Sciatic nerve (tissue), 2 donors: ENCODE measurements around the gene E2F2. TPM values are rescaled to one million over a fixed set of nuclear protein-coding genes. Genes with fewer than 3 reads are reported as not detected.

Experiments
- ATAC-seq: fragments of 200-7000 bp; cut with Tn5 transposase; one replicate; pipeline ENCODE4 v1.9.1; 2020; ENCODE audit warnings: mild to moderate bottlenecking, moderate library complexity
- DNase-seq: peaks from one replicate; pipeline ENCODE4 v3.0.0-alpha.2; 2020; ENCODE audit warnings: low spot score
- intact Hi-C: fragments of 100-400 bp; cut with DNase I; formaldehyde crosslinking; loops from one replicate; pipeline ENCODE4 v1.14.2; 2022
- total RNA-seq: library from RNA; stranded (reverse); fragmentation: NEBNext Ultra II Directional; extraction: Animal tissue kit (Norgen Biotek cat#: 25700); gene quantifications from one replicate; pipeline ENCODE4 v1.2.1, GENCODE V29; 2021
- donor health status: DM: no; HTN: no; CAD: no.
- donor health status: DM: no; HTN: no; CAD: no.

The E2F2 gene, protein sequence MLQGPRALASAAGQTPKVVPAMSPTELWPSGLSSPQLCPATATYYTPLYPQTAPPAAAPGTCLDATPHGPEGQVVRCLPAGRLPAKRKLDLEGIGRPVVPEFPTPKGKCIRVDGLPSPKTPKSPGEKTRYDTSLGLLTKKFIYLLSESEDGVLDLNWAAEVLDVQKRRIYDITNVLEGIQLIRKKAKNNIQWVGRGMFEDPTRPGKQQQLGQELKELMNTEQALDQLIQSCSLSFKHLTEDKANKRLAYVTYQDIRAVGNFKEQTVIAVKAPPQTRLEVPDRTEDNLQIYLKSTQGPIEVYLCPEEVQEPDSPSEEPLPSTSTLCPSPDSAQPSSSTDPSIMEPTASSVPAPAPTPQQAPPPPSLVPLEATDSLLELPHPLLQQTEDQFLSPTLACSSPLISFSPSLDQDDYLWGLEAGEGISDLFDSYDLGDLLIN
- total RNA-seq = 2.1 TPM

DNA sequence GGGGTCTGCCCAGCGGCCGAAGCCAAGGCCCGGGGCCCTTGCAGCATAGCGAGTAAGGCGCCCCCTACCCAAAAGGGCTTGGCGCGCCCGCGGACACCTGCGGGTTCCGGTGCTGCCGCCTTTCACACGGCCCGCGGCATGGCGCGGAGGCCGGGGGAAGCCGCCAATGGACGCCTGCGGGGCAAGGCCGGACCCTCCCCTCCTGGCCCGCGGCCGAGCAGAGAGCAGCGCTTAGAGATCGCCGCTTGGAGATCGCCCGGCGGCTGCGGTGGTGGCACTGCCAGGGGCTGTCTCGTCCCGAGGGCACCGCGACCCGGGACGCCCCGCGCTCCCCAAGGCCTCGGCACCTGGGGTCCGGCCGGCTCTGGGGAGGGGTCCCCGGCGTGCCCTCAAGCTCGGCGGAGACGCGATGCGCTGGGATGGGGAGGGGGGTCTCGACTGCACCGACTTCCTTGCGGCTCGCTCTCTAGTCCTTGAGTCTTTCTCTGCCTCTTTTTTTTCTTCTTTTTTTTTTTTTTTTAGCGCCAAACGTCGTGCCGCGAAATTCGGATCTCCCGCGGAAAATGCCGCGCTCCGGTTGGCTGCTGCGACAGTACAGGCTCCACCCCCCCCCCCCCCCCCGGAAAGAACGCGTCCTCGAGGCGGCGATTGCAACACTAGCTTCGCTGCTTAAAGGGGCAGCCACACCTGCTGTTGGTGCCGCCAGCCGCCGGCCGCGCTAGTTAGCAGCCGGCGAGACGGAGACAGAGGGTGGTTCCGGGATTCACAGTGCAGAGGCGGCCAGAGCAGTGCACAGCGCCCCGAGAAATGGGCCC lies at the start of gene E2F2:
Gene E2F2 (minus strand): TSS at position 487 of the 815 bp plus-strand sequence. CDS start 440 bp downstream, at position 47.
- ATAC-seq = peak; percentile 94
- peak; percentile 89 for DNase-seq
- intact Hi-C loops = no loop called here

DNA sequence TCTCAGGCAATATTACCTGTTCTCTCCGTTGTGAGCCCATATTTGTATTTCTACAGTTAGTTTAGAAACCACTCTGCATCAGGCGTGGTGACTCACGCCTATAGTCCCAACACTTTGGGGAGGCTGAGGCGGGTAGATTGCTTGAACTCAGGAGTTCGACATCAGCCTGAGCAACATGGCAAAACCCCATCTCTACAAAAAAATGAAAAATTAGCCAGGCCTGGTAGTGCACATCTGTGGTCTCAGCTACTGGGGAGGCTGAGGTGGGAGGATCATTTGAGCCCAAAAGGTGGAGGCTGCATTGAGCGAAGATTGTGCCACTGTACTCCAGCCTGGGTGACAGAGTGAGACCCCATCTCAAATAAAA lies 47.9 kb upstream of the E2F2 start:
- ATAC-seq (no peak), DNase-seq (no peak)
- intact Hi-C loops = no loop called here

DNA sequence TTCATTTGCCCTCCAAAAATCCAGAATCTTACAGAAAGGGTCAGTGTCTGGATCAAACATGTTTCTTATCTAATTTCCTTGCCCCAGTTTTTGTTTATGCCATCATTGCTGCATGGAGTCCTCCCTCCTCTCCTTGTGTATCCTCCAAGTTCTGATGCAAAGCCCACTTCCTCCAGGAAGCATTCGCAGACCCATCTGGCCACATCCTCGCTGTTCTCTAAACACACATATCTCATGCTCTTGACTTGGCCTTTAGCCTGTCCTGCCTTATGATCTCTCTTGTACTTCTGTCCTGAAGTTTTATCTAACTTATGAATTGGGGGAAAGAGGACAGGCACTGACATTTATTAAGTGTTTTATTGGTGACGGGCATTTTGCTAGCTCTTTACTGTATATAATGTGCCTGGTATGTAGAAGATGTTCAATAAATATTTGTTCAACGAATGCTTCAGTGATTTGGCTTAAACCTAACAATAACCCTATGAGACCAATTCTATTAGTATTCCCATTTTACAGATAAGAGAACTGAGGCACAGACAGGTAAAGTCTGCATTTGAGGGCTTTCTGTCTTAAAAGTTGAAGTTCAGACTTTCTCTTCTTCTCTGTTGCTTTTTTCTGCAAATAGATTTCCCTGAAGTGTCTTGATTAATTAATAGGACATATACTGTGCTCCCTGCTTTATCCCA lies 47.4 kb upstream of the E2F2 start:
- DNase-seq (no peak), ATAC-seq (no peak)
- intact Hi-C loops = no loop called here

DNA sequence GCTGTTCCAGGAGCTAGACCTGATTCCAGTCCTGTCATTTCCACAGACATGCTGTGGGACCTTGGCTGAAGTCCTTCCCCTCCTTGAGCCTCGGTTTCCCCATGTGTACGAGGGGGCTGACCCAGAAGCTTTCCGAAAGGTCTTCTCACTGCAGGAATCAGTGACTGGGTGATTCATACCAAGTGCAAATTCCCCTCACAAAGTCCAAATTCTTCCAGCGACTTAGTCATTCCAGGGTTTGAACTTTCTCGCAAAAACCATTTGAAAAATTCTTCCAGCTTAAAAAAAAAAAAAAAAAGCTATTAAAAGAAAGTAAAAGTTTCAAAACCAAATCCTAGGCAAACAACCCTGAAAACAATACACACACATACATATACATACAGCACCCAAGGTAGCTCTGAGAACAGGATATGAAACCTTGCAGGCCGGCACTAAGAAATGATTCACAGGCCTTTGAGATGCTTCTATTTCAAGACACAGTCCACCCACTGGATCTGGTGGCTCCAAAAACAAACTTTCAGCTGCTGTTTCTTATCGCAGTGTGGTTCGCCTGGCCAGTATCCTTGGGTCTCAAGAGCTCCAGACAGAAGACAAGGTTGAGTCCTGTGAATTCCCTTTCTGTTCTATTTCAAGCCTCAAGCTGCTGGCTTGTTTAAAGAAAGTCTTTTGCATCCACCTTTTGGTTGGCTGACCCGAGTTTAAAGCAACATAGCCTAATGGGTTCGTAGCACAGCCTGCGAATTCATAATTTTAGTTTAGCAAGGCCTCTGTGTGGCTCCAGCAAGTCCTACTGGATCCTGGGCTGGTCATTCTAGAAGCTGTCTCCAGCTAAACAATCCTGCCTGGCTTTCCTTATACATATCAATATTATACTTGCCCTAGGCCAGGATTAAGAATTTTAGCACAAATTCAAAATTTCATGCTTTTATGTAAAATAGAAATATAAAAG lies 46.3 kb upstream of the E2F2 start:
- intact Hi-C loops = no loop called here
- no peak for DNase-seq

DNA sequence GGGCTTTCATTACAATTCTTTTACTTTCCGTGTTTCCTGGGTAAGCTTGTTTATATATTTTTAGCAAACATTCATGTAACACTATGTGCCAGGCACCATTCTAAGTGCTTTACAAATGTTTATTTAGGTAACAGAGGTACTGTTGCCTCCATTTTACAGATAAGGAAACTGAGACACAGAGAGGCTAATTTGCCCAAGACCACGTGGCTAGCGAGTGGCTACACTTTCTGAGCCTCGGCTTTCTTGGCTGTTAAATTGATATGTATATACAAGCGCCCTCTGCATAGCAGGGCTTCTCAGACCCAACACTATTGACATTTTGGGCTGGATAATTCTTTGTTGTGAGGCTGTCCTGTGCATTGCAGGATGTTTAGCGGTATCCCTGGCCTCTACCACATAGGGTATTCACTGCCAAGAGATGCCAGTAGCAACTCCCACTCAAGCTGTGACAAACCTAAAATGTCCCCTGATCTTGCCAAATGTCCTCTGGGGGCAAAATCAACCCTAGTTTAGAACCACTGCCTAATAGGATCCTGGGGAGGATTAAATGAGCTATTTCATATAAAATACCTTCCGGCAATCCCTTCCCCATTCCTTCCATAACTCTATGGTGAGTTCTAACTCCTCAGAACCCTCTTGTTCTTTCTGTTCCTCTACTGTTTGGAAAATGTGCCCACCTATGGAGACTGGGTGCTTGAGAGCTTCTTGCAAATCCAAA lies 45.5 kb upstream of the E2F2 start:
- ATAC-seq (no peak), DNase-seq (no peak)
- intact Hi-C loops = no loop called here

More for the DNA sequence above, 46.3 kb upstream of the E2F2 start:
- ATAC-seq = peak; percentile 67

DNA sequence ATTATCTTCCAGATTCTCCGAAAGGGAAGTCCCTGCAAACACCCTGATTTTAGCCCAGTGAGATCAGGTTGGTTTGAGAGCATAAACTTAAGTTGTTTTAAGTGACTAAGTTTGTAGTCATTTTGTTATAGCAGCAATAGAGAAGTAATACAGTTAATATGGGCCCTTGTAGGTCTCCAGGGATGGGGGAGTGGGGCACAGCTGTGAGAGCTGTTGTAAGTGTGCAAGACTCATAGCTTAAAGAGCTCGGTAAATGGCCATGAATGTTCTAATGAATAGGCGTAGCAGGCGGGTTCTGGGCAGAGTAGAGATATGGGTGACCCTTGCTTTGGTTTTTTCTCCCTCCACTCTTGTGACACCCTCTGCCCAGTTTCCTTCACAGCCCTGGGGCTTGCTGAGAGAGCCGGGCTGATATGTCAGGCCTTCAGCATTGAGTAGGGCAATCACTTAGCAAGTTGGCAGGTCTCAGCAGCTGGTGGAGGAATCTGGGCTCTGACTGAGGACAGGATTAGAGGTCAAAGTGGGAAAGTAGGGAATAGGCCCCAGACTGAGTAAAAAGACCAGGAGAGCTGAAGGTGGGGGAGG lies 44.3 kb upstream of the E2F2 start:
- ATAC-seq = no peak
- intact Hi-C loops = no loop called here
- no peak for DNase-seq

DNA sequence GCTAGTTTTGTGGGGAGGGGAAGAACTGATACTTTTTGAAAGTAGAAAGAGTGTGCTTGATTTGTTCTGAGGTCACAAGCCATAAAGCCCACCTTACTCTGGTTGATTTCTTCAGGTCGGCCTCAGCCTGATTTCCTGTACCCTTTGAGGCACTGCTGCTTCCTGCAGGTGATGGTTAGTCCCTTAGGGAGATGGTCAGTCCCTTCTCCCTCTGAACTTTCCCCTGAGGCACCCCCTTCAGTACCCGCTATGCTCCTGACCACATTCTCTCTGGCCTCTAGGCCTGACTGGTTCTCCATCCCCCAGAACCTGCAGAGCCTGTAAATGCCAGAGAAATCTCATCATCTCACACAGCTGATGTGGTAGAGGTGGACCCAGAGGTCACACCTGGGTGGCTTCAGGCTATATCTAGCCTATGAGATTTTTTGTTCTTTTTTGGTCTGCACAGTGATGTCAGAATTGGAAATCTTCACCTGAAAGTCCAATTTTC lies 43.3 kb upstream of the E2F2 start:
- DNase-seq (no peak), ATAC-seq (no peak)
- intact Hi-C loops = no loop called here

DNA sequence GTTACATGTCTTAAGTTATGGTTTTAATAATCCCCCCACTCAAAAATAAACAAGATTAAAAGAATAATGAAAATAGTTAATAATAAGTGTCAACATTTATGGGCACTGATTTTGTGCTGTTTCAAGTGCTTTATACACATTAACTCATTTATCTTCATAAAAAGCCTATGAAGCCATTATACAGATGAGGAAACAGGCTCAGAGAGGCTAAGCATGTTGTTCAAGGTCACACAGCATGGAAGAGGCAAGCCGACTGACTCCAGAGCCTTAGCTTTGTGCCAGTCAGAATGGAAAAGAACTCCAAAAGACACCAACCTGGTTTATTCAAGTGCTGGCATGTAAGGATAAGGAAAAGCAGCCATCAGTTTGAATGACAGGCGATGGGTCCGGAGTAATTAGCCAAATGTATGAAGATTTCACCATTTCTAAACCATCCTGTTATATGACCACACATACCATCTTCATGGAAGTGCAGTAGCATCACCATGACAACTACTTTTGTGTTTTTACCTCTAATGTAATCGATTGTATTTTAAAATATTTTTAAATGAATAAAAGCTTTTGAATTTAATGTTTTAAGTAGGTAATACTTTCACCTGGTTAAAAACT lies 42.6 kb upstream of the E2F2 start:
- ATAC-seq (no peak), DNase-seq (no peak)
- intact Hi-C loops = no loop called here

DNA sequence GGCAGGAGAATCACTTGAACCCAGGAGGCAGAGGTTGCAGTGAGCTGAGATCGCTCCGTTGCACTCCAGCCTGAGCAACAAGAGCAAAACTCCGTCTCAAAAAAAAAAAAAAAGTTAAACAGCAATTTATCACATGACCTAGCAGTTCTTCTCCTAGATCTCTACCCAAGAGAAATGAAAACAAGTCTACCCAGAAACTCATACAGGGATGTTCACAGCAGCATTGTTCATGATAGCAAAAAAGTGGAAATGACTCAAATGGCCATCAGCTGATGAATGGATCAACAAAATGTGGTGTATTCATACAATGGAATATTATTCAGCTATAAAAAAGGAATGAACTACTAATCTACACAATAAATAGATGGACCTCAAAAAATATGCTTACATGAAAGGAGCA lies 40.4 kb upstream of the E2F2 start:
- DNase-seq = no peak
- intact Hi-C loops = no loop called here
- no peak for ATAC-seq

DNA sequence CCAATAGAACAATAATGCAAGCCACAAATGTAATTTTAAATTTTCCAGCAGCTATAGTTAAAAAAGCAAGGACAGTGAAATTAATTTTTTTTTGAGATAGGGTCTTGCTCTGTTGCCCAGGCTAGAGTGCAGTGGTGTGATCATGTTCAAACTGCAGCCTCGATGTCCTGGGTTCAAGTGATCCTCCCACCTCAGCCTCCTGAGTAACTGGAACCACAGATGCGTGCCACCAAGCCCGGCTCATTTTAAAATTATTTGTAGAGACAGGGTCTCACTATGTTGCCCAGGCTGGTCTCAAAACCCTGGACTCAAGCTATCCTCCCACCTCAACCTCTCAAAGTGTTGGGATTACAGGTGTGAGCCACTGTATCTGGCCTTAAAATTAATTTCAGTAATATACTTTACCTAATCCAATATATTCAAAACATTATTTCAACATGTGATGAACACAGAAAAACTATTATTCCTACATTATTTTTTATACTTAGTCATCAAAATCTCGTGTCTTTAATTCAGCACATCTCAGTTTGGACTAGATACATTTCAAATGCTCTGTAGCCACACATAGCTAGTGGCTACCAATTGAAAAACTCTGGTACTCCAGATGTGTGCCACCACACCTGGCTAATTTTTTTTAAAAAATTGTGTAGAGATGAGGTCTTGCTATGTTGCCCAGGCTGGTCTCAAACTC lies 39.1 kb upstream of the E2F2 start:
- intact Hi-C loops = no loop called here
- ATAC-seq (no peak), DNase-seq (no peak)

DNA sequence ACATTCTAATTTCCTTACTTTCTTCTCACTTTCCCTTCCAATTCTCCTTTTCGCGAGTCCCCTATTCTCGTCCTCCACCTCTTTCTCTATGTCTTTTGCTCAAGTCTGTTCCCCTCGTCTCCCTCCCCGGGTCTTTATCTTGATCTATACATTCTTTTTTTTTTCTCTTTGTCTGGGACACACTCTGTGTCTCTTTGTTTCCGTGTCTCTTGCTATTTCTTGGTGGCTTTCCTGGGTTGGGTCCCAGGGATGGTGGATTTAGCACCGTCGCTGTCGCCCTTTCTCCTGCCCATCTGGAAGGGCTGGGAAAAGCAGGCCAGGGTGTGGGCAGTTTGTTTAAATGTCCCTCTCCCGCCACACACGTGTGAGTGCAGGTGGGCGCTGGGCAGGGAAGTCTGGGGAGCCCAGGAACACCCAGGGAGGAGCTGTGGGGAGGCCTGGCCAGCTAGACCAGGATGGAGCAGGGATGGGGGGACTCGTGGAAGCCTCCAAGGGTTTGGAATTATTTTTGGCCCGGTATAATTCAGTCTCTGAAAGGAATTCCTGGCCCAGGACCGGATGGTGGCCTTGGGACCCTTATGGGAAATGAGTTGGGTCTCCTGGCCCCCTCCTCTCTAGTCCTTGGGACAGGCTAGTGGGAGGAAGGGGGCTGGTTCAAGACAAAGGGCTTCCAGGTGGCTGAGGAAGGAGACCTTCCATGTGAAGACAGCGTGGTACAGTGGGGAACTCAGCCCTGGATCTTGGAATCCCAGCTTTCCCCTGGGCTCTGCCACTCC lies 37.8 kb upstream of the E2F2 start:
- no peak for DNase-seq
- intact Hi-C loops = no loop called here
- peak; percentile 54 for ATAC-seq

DNA sequence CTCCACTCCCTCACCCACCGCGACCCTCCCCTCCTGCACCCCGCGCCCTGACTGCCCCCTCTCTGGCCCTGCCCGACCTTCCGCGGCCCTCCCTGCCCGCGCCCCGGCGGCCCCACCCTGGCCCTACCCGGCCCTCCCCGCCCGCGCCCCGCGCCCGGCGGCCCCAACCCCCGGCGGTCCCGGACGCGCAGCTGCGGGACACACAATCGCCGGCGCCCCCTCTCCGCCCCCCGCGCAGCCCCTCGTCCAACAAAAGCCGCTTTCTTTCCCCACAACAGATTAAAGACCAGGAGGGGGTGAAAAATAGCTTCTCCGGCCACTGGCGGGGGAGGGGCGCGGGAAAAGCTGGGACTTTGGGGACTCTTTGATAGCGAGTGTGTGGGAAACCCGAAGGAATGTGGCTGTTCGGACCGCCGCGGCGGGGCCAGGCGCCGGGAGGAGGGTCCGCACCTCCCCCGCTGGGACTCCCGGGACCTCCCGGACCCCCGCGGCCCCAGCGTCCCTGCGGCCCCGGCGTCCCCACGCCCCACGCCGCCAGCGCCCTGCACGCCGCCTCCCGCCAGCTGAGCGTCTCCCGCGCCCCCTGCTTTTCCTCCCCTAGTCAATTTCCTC lies 37.1 kb upstream of the E2F2 start:
- DNase-seq (peak; percentile 84), ATAC-seq (peak; percentile 21)
- intact Hi-C loops = no loop called here

DNA sequence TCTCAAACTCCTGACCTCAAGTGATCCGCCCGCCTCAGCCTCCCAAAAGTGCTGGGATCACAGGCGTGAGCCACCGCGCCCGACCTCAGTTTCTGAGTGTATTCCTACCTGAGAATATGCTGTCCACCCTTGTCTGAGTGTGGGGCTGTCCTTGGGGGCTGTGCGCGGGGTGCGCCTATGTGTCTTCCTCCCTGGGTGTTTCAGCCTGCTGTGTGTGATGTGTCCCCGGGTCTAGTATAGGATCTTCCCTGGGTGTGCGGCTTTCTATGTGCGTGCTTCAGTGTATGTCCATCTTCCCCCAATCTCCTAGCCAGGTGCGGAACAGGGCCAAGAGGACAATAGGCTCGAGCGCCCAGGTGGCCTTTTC lies 36.6 kb upstream of the E2F2 start:
- intact Hi-C loops = no loop called here
- peak; percentile 5 for ATAC-seq
- no peak for DNase-seq

DNA sequence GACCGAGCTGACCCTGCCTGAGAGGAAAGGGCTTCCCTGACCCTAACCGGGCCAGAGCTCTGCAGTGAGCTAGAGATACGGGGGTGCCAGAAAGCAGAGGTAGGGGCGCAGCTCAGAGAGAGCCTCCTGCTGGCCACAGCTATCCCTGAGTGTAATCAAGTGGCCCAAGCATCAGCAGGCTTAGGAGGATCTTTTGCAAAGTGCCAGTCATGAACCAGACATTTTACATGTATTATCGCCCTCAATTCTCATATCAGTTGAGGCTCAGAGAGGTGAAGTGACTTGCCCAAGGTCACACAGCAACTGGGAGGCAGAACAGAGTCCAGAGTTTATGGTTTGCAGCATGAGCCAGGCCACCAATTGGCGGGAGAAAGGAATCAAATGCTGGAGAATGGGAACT lies 35.3 kb upstream of the E2F2 start:
- ATAC-seq = no peak
- intact Hi-C loops = no loop called here
- no peak for DNase-seq

DNA sequence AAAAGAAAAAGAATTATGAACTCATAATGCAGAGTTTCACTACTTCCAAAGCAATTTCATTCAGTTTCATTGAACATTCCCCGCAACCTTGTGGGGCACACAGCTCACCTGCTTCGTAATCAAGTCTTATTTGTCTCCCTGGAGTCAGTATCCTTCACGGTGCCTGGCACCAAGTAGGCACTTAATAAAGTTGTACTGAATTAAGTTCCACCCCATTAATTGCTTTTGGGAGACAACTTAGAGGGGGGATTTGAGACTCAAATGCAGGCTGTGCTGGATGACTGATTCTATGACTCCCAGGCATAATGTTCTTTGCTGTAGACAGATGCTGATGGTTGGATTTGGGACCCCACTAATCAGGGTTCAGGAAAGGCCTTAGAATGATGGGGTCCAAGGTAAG lies 34.7 kb upstream of the E2F2 start:
- no peak for ATAC-seq
- DNase-seq = no peak
- intact Hi-C loops = no loop called here
